GM21526 (cell line): ENCODE data around the gene ADAM22.
"Not testable (repeated sequence)": the region's sequence is repeated elsewhere in the genome, so short reads cannot be mapped to it uniquely, and the experiment has no call there.

Experiments
- ATAC-seq: cut with Tn5 transposase; IDR thresholded peaks from one replicate; pipeline ENCODE4 v1.9.1; 2021; ENCODE audit warnings: moderate library complexity; ENCODE audit not compliant: unreplicated experiment, low FRiP score

Gene ADAM22

GRCh38 chr7:87933953-87934698 is at the start of gene ADAM22:
Gene ADAM22, plus strand, starts transcription at chr7:87934251. Its CDS starts 215 bp downstream, at chr7:87934466.
- ATAC-seq: peak; percentile 96

DNA sequence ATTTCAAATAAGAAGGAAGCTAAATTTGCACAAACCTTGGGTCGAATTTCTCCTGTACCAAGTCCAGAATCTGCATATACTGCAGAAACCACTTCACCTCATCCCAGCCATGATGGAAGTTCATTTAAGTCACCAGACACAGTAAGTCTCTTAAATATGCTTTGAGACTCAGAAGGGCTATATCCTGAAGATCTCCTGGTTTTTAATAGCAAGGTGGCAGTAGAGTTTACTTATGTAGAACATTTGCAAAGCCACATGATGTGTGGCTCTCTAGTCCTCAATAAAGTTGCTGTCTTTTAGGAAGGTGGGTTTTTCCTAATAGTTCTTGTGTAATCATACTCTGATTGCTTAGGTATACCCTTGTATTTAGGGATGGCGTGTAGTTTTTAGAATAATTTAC is 49.0 kb upstream of the ADAM22 start:
- no peak for ATAC-seq

GRCh38 chr7:87886875-87887274 is 47.2 kb upstream of the ADAM22 start:
- ATAC-seq: no peak

DNA sequence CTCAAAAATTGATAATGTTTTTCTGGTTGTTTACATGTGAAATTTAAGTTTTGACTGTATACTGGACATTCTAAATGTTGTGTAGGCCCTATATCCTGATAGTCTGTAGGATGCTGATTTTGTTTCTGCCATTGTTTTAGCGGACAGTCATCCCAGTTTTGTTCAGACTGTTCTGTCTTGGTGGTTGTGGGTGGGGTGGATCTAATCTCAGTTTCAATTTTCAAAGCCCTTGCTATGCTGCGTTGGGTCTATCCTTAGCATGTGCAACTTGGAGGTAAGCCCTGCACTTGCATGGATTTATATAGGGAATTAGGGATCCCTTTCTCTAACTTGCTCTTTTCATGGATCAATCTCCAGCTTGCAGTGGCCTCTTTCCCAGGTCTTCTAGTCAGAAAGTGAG is 38.7 kb upstream of the ADAM22 start:
- ATAC-seq: no peak

GRCh38 chr7:87899255-87899654 is 34.8 kb upstream of the ADAM22 start:
- no peak for ATAC-seq

DNA sequence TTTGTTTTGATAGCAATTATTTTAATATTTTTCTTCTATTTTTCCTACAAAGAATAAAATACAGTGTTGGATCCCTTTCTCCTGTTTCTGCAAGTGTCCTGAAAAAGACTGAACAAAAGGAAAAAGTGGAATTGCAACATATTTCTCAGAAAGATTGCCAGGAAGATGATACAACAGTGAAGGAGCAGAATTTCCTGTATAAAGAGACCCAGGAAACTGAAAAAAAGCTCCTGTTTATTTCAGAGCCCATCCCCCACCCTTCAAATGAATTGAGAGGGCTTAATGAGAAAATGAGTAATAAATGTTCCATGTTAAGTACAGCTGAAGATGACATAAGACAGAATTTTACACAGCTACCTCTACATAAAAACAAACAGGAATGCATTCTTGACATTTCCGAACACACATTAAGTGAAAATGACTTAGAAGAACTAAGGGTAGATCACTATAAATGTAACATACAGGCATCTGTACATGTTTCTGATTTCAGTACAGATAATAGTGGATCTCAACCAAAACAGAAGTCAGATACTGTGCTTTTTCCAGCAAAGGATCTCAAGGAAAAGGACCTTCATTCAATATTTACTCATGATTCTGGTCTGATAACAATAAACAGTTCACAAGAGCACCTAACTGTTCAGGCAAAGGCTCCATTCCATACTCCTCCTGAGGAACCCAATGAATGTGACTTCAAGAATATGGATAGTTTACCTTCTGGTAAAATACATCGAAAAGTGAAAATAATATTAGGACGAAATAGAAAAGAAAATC is 26.7 kb upstream of the ADAM22 start:
- not testable (repeated sequence) for ATAC-seq

DNA sequence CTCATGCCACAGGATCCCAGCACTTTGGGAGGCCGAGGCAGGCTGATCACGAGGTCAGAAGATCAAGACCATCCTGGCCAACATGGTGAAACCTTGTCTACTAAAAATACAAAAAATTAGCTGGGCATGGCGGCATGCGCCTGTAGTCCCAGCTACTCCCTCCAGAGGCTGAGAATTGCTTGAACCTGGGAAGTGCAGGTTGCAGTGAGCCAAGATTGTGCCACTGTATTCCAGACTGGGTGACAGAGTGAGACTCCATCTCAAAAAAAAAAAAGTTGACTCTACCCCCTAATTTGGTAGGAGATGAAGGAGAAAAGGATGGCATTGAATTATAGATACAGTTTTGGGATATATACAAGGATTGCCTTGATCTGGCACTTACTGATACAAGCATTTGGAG is 25.2 kb upstream of the ADAM22 start:
- not testable (repeated sequence) for ATAC-seq

- ATAC-seq: no peak
These were observed 21.9 kb upstream of the ADAM22 start for GRCh38 chr7:87912121-87912520.

DNA sequence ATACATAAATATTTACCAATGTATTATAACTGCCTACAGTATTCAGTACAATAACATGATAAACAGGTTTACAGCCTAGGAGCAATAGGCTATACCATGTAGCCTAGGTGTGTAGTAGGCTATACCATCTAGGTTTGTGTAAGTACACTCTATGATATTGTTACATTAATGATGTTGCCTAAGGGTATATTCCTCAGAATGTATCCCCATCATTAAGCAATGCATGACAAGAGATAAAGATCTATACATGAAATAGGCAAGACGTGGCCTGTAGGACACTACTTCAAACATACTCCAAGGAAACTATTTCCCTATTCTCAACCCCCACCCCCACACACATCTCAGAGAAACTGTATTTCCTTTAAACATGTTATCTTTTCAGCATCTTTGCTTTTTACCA is 15.3 kb upstream of the ADAM22 start:
- no peak for ATAC-seq

DNA sequence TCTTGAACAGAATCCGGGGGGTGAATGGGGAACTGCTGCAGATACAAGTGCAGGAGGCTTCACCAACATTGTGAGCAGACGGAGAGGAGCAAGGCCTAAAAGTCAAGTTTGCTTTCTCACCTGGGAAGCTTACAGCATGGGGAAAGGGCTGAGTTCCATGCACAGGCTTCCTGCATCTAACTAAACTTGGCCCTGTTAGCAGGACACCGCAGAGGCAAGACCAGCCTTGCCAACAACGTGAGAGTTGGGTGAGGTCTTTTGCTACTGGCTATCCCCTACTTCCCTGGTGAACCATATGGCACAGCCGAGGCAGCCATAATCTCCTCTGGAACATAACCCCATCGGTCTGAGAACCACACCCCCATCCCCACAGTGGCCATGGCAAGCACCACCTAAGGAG is 14.2 kb upstream of the ADAM22 start:
- no peak for ATAC-seq

GRCh38 chr7:87920578-87920977 is 13.5 kb upstream of the ADAM22 start:
- ATAC-seq: no peak

DNA sequence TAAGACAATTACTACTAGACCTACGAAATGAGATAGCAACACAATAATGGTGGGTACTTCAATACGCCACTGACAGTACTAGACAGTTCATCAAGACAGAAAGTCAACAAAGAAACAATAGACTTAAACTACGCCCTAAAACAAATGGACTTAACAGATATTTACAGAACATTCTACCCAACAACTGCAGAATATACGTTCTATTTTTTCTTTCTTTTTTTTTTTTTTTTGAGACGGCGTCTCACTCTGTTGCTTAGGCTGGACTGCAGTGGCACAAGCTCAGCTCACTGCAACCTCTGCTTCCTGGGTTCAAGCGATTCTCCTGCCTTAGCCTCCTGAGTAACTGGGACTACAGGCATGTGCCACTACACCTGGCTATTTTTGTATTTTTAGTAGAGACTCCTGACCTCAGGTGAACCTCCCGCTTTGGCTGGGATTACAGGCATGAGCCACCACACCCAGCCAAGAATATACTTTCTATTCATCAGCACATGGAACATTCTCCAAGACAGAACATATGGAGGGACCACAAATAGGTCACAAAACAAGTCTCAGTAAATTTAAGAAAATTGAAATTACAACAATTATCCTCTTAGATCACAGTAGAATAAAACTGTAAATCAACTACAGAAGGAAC is 11.2 kb upstream of the ADAM22 start:
- ATAC-seq: not testable (repeated sequence)

DNA sequence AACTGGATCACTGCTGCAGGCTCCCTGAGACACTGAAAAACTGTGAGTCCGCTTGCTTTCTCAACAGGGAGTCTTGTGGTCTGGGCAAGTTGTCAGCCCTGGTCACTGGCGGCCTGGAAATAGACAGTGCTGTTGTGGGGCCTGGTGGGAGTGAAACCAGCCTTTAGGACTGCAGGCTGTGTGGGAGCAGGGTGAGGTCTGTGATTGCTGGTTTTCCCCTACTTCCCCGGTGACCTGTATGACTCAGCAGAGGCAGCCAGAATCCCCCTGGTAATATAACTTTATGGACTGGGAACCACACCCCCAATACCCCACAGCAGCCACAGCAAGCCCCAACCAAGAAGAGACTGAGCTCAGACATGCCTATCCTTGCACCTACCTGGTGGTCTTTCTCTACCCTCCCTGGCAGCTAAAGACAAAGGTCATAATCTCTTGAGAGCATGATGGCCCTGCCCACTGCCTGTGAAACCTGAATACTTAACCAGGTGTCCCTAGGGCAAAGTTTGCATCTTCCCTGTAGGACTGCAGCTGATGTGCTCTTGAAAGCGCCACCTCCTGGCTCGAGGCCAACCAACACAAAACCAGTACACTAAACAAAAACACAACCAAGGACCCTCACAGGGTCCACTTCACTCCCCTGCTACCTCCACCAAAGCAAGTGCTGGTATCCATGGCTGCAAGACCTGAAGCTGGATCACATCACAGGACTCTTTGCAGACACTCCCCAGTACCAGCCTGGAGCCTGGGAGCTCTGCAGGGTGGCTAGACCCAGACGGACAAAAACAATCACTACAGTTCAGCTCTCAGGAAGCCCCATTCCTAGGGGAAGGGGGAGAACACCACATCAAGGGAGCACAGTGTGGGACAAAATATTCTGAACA is 7.2 kb upstream of the ADAM22 start:
- peak; percentile 98 for ATAC-seq

GRCh38 chr7:87933605-87933952 is 472 bp upstream of the ADAM22 start:
- ATAC-seq: no peak

GRCh38 chr7:87934699-87935383 is 790 bp downstream of the ADAM22 start:
- ATAC-seq: peak; percentile 11

DNA sequence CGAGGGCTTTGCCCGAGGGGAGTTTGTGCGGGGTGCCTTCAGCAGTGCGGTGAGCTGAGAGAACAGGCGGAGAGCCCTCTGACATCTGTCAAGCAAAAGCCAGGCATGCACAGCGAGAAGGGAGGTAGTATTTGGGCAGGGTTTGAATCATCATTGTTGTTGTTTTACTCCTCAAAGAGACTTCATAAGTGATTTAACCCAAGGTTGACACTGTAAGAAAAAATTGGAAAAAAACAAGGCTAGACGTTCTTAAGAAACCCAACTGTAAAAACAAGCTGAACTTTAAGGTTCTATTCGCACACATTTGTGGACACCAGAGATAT is 1.3 kb downstream of the ADAM22 start:
- ATAC-seq: no peak

- no peak for ATAC-seq
These were observed 7.1 kb downstream of the ADAM22 start for GRCh38 chr7:87941138-87941537.

DNA sequence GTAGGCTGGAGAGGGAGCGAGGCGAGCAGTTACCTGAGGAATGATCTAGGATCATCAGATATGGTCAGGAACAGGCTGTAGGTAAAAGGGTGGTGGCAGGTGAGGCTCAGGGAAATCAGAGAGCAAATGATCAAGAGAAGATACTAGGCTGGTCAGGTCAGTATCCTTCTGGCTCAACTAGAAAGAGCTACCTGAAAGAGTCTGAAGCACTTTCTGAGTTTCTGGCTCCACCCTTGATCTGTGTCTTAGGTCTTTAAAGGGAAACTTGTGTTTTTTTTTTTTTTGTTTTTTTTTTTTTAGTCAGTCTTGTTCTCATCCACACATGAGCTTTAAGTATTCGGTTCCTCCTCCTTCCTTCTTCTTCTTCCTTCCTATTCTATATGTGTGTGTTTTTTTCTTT is 10.5 kb downstream of the ADAM22 start:
- ATAC-seq: no peak

- ATAC-seq: not testable (repeated sequence)
These were observed 11.9 kb downstream of the ADAM22 start for GRCh38 chr7:87945926-87946325.

- no peak for ATAC-seq
These were observed 14.3 kb downstream of the ADAM22 start for GRCh38 chr7:87948371-87948770.
